GM04503 (cell line): ENCODE results near the gene CNDP1.

ENCODE experiments used
- DNase-seq: peaks from one replicate; pipeline ENCODE4 v3.0.0-alpha.2; 2012; ENCODE audit warnings: low read depth

CNDP1 gene

DNA sequence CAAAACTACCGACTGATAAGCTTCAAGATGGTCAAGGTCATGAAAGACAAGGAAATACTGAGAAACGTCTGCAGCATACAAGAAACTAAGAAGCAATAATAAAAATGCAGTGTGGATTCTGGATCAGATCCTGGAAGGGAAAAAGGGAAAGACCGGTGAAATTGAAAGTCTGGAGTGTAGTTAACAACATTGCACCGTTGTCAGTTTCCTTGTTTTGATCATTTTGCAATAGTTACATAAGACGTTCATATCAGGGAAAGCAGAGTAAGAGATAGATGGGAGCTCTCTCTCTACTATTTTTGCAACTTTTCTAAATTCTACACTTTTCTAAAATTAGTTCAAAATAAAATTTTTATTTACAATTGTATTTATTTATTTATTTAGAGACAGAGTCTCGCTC, 48.3 kb downstream of the CNDP1 start:
- no peak for DNase-seq

DNA sequence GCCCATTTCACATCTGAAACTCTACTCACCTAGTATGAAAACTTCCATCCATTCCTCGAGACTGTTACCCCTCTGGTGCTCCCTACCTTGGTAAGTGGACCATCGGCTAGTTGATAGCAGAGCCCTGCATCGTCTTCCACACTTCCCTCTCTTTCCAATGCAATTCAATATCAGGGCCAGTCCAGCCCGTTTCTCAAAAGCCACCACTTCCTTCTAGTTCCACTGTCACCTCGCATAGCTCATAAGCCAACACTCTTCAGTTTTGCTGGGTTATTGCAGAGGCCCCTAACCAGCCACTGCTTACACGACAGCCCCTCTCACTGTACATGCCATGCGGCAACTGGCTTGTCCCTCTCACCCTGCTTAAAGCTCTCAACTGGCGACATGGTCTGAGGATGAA, 53.1 kb downstream of the CNDP1 start:
- DNase-seq: no peak

GRCh38 chr18:74589021-74589420, 54.7 kb downstream of the CNDP1 start:
- DNase-seq: no peak

DNA sequence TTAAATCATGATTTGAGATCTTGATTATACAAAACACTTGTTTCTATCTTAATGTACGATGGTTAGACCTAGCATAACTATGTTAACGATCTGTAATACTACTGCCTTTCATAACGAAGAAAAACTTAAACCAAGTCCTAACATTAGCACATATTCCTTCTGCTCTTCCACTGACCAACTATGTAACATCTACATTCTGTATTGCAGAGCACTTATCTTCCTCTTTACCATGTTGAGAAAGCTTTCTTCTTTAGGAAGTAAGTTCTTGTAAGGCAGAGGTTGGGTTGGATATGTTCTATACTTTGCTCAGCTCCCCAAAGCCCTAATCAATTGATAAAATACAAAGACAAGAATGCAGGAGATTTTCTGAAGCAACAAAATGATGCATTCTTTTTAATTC, 55.5 kb downstream of the CNDP1 start:
- no peak for DNase-seq

- no peak for DNase-seq
Measured at GRCh38 chr18:74590671-74591070, 56.4 kb downstream of the CNDP1 start.

GRCh38 chr18:74595431-74595830, 61.1 kb downstream of the CNDP1 start:
- DNase-seq: no peak

- DNase-seq: peak; percentile 39
Measured at GRCh38 chr18:74597034-74597661, 62.8 kb downstream of the CNDP1 start.

- DNase-seq: peak; percentile 68
Measured at GRCh38 chr18:74597662-74598349, 63.5 kb downstream of the CNDP1 start, which contains the start of gene ZNF407. Gene ZNF407 (plus strand): TSS chr18:74597870. CDS start chr18:74631020, 33,150 bp downstream.

DNA sequence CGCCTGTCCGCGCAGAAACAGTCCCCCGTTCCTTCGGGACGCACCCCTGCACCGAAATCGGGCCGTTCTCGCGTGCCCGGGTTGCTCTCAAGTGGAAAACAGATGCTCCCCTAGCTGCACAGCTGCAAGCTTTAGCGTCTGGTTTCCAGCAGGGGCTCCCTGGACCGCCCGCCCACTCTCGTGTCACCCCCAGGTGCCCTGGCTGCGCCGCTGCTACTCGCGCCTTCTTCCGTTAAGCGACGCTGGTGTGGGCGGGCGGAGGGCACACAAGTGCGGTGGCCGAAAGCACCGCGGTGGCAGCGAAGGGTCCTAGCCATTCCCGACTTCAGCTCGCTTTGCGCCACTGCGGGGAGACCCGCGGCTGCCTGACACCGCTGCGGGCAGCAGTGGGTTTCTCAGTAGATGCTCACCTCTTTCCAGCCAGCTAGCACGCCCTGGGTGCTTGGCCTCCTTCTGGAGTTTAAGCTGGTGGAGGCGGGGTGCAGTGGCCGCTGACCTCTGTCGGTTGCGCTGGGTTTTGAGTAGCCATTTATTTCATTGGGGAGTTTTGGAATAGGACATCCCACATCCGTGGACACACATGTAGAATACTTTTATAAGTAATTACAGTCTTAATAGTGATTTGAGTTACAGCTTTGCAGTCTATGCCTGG, 64.2 kb downstream of the CNDP1 start:
- peak; percentile 8 for DNase-seq

DNA sequence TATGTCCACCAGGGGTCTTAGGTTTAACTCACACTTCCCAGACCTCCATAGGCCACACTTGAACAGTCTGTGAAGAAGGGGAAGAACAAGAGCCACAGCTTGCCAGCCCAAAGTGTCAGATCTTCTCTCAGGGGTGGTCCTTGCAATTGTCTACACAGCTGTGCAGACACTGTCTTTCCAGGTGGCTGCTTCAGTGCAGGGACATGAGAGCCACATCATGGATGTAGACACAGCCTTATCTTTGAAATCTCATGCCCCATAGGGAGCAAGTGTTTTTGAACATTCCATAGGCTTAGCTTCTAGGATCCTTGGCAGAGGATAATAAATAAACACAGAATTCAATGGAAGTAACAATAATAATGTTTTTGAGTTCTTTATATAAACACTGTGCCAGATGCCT, 70.1 kb downstream of the CNDP1 start:
- DNase-seq: no peak

DNA sequence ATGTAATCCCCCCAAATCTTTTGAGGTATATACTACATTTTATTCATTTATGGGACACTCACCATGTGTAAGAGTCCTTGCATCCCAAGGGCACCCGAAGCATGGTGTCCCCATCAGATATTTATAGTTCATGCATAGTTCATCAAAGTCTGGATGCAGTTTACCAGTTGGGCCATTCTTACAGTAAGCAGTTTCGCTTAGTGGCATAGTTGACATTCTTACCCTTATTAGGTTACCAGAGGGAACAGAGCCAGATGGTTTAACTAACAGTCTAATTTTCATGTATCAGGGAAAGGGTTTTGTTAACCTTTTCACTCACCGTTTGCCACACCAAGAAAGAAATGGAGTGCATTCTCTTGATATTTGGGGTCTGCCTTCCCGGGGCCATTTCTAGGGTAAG, 70.5 kb downstream of the CNDP1 start:
- peak; percentile 40 for DNase-seq

- no peak for DNase-seq
Measured at GRCh38 chr18:74608681-74609080, 74.4 kb downstream of the CNDP1 start.

GRCh38 chr18:74609535-74609934, 75.2 kb downstream of the CNDP1 start:
- peak; percentile 54 for DNase-seq

- no peak for DNase-seq
Measured at GRCh38 chr18:74610051-74610615, 75.8 kb downstream of the CNDP1 start.

GRCh38 chr18:74610860-74611259, 76.6 kb downstream of the CNDP1 start:
- DNase-seq: no peak

DNA sequence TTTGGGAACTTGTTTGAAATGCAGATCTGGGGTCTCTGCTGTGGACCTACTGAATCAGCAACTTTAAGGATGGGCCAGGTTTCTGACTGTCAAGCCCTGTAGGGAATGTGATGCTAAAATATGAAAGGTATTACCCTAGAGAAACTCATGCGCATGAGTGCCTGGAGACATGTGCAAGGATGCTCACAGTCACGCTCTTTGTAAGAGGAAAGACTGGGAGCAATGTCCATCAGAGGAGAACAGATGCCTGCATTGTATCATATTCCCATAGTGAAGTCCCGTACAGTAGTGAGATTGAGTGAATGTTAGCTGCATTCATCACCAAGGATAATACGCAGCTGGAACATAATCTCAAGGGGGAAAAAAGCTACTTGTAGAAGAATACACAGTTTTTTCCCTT, 77.5 kb downstream of the CNDP1 start:
- no peak for DNase-seq

- DNase-seq: no peak
Measured at GRCh38 chr18:74613381-74613780, 79.1 kb downstream of the CNDP1 start.

GRCh38 chr18:74616494-74616893, 82.2 kb downstream of the CNDP1 start:
- DNase-seq: no peak

GRCh38 chr18:74617486-74617885, 83.2 kb downstream of the CNDP1 start:
- no peak for DNase-seq

DNA sequence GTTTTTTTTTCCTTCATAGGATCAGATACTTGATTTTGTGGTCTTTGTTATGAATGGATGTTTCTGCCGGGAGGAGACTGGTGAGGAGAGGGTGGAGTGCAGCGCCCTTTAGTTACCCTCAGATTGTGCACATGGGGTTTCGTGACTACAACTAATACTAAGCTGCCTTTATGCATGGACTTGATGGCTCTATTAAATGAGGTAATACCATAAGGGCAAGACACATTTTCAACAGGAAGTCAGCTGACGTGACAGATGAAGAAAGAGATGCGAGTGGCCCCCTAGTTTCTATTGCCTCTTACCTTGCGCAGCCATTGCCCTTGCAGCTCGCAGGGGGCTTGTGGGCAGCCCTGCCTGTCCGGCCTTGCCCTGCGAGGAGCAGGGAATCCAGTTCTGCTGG, 87.8 kb downstream of the CNDP1 start:
- no peak for DNase-seq

DNA sequence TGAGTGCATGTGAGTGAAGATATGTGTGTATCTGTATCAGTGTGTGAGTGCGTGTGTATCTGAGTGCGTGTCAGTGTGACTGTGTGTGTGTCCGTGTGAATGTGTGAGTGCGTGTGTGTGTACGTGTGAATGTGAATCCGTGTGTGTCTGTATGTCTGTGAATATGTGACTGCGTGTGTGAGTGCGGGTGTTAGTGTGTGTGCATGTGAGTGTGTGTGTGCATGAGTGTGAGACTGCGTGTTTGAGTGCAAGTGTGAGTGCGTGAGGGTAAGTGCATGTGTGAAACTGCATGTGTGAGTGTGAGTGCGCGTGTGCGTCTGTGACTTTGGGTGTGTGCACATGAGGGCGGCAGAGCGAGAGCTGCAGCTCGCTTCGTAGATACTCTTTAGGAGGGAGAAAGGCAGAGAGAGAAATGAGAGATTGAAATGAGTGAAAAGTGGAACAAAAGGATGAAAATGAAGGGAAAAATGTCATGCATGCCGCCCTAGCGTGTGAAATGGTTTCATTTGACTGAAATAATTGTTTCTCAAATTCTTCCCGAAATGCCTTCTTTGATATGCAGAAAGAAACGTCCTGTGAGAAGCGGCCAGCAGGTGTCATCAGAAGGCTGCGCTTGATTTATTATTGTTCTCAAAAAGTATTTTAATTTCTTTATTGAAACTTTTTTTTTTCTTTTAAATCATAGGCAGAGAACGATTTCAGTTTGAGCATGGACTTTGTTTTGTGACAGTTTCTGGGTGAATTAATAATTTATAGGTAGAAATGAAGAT, 88.9 kb downstream of the CNDP1 start:
- DNase-seq: no peak

- DNase-seq: no peak
Measured at GRCh38 chr18:74624466-74624865, 90.2 kb downstream of the CNDP1 start.
